ENCODE results near the gene HDAC11.

HDAC11 gene

DNA sequence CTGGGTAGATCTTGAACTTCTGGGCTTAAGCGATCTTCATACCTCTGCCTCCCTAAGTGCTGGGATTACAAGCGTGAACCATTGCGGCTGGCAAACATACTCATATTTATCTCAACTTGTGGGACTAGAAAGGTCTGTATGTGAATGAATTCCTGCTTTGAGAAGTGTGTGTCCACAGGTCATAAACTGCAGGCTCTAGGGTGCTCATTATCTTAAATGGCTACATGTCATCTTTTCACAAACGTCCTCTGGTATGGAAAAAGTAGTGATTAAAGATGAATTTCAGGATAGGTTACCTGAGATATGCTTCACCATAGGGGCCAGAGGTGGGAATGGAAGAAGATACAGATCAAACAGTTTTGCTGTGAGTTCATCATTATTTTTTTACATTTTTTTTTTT is 7.8 kb upstream of the HDAC11 start:
- no peak for DNase-seq (ENCODE audit: low read depth)
- no peak overlapping the region for H3K4me3 ChIP-seq (ENCODE audit: low read length)
- no peak for TF ChIP-seq CTCF (conservative IDR thresholded peaks at IDR 0.05; ENCODE audit: low read depth, low read length)

DNA sequence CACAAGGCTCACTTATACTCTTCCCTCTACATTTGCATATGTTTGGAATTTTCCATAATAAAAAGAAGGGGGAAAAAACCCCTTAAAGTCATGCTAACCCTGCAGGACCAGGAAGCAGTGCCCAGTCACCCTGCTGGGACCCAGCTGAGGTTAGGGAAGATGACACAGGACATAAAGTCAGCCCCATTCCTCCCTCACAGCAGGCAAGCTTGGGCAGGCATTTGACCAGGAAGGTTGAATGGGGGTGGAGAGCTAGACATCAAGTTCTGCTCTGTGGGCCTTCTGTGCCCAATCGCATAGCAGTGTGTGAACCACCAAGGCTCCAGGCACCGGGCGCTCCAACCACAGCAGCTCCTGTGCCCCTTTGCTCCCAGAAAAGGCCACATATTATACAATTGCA is 7.1 kb upstream of the HDAC11 start:
- H3K4me3 ChIP-seq (ENCODE audit: low read length) = no peak overlapping the region
- DNase-seq (ENCODE audit: low read depth) = no peak
- no peak for TF ChIP-seq CTCF (conservative IDR thresholded peaks at IDR 0.05; ENCODE audit: low read depth, low read length)

GRCh38 chr3:13474021-13474420 is 6.1 kb upstream of the HDAC11 start:
- DNase-seq (ENCODE audit: low read depth) = no peak
- no peak for TF ChIP-seq CTCF (conservative IDR thresholded peaks at IDR 0.05; ENCODE audit: low read depth, low read length)
- no peak overlapping the region for H3K4me3 ChIP-seq (ENCODE audit: low read length)

DNA sequence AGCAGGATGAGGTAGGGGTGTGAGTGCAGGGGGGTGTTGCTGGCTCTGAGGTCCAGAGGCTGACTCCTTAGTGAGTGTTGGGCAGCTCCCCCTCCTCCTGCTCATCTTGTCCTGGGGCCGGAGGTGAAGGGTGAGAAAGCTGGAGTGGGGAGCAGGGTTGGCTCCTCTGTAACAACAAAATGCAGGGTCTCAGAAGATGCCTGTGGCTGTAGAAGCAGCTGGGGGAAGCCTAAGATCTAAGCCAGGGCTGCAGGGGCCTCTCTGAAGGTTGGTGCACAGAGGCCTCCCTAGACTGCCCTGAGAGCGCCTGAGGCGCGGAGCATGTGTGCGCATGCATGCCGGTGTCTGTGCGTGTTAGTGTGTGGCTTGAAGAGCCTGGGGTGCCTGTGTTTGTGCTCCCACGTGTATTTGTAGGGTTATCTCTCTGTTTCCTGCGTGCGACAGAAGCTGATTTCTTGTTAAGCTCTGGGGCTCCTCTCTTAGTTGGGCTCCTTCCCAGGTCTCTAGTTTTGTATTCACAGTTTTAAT is 5.3 kb upstream of the HDAC11 start:
- DNase-seq (ENCODE audit: low read depth) = no peak
- TF ChIP-seq CTCF (conservative IDR thresholded peaks at IDR 0.05; ENCODE audit: low read depth, low read length) = no peak

DNA sequence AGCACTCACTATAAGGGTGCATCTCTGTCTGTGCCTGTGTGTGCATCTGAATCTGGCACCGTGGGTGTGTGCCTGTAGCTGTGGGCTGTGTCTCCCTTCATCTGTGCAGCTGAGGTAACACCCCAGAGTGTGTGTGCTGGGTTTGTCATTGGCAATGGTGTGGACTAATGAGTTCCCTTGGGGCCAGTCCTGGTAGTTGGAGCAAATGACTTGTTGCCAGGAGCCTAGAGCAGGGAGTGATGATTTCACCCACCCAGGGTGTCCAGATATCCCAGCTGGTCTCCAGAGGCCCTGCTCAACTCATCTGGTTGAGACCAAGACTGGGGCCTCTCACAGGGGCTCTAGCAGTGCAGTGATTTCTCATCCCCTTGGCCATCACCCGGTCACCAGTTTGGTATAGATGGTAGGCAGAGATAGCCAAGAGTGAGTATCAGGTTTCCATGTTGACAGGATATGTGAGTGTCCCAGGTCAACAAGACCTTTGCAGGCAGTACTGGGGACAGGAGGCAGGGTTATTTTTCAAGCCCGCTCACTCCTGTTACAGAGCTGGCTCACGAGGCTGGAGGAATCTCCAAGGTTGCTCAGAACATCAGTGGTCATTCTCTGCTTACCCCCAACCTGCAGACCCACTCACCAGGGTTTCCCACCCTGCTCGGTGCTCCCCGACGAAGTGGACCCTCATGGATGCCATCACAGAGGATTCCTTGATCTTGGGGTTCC is 4.1 kb upstream of the HDAC11 start:
- TF ChIP-seq CTCF (conservative IDR thresholded peaks at IDR 0.05; ENCODE audit: low read depth, low read length) = no peak
- no peak overlapping the region for H3K4me3 ChIP-seq (ENCODE audit: low read length)

More for the DNA sequence above, 5.3 kb upstream of the HDAC11 start:
- H3K4me3 ChIP-seq (ENCODE audit: low read length) = no peak overlapping the region

DNA sequence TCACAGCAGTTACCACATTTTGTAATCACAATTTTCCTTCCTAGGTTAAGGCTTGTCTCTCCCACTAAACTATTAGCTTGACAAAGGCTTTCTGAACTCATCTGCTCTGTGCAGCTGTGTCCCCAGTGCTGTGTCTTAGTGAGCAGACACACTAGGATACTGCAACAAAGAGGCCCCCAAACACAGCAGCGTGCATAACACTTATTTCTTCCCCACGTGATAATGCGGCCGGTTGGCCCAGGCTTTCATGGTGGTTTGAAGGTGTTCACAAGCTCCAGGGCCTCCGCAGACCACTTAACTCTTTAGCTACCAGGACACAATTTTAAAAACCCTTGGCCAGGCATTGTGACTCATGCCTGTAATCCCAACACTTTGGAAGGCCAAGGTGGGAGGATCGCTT is 2.2 kb upstream of the HDAC11 start:
- H3K4me3 ChIP-seq (ENCODE audit: low read length) = no peak overlapping the region
- no peak for TF ChIP-seq CTCF (conservative IDR thresholded peaks at IDR 0.05; ENCODE audit: low read depth, low read length)
- DNase-seq (ENCODE audit: low read depth) = no peak

More for the DNA sequence above, 4.1 kb upstream of the HDAC11 start:
- no peak for DNase-seq (ENCODE audit: low read depth)

- TF ChIP-seq CTCF (conservative IDR thresholded peaks at IDR 0.05; ENCODE audit: low read depth, low read length) = no peak
- no peak for DNase-seq (ENCODE audit: low read depth)
- H3K4me3 ChIP-seq (ENCODE audit: low read length) = peak overlapping the region; percentile 64
Measured at GRCh38 chr3:13479332-13479581, 849 bp upstream of the HDAC11 start.

Measured in retinal pigment epithelial cell (primary cell).